ENCODE measurements around the gene AEN. TPM values are rescaled to one million over a fixed set of nuclear protein-coding genes. Genes with fewer than 3 reads are reported as not detected.

The AEN gene
- total RNA-seq, 2 donors from 2014 or later: 64.7 to 76.4 TPM

GRCh38 chr15:88646951-88647350, 25.8 kb downstream of the AEN start:
- H3K27ac ChIP-seq (ENCODE audit: low read depth, low read length): no peak overlapping the region
- no peak overlapping the region for H3K4me3 Mint-ChIP-seq
- H3K4me1 ChIP-seq (ENCODE audit: control insufficient read depth, insufficient read depth, low read length): no peaks in the 10 kb centered on the region
- no peak overlapping the region for H3K4me3 ChIP-seq (ENCODE audit: low read length)
- no peaks in the 10 kb centered on the region for H3K27me3 Mint-ChIP-seq (ENCODE audit: insufficient read depth)
- H3K36me3 Mint-ChIP-seq (ENCODE audit: low read depth): peaks cover 3% of the 10 kb centered on the region
- no peaks in the 10 kb centered on the region for H3K4me1 Mint-ChIP-seq
- H3K36me3 ChIP-seq (ENCODE audit: control insufficient read depth, insufficient read depth, low read length): peaks cover 12% of the 10 kb centered on the region
- H3K27me3 ChIP-seq (ENCODE audit: control insufficient read depth, insufficient read depth, low read length, poor library complexity, severe bottlenecking): no peaks in the 10 kb centered on the region
- no peak for DNase-seq
- H3K9me3 ChIP-seq (ENCODE audit: control insufficient read depth, low read length): no peaks in the 10 kb centered on the region
- H3K9ac ChIP-seq (ENCODE audit: extremely low read depth, low read length, poor library complexity, severe bottlenecking): no peak overlapping the region
- WGBS, 2 experiments (ENCODE audit: insufficient coverage in 1 of 2, insufficient read length in 1 of 2): 93 to 97% methylated on average over 3 to 5 of the region's 5 CpGs
- H3K27ac Mint-ChIP-seq: no peak overlapping the region
- H3K9me3 Mint-ChIP-seq: no peaks in the 10 kb centered on the region
- no peak for TF ChIP-seq CTCF (conservative IDR thresholded peaks at IDR 0.05)

- Histone ChIP-seq H3K4me3 (ENCODE audit: low read length) (no peak overlapping the region), H3K27me3 (ENCODE audit: control insufficient read depth, insufficient read depth, low read length, poor library complexity, severe bottlenecking) (no peaks in the 10 kb centered on the region), H3K9ac (ENCODE audit: extremely low read depth, low read length, poor library complexity, severe bottlenecking) (no peak overlapping the region), H3K4me1 (ENCODE audit: control insufficient read depth, insufficient read depth, low read length) (no peaks in the 10 kb centered on the region), H3K36me3 (ENCODE audit: control insufficient read depth, insufficient read depth, low read length) (peaks cover 12% of the 10 kb centered on the region), H3K9me3 (ENCODE audit: control insufficient read depth, low read length) (no peaks in the 10 kb centered on the region), H3K27ac (ENCODE audit: low read depth, low read length) (no peak overlapping the region)
- WGBS, 2 experiments (ENCODE audit: insufficient coverage in 1 of 2, insufficient read length in 1 of 2): 89 to 92% methylated on average over 7 to 11 of the region's 11 CpGs
- DNase-seq: peak; percentile 42
- no peak overlapping the region for H3K4me3 Mint-ChIP-seq
- H3K9me3 Mint-ChIP-seq: no peaks in the 10 kb centered on the region
- peak overlapping the region; percentile 64 for H3K27ac Mint-ChIP-seq
- H3K27me3 Mint-ChIP-seq (ENCODE audit: insufficient read depth): no peaks in the 10 kb centered on the region
- H3K36me3 Mint-ChIP-seq (ENCODE audit: low read depth): no peaks in the 10 kb centered on the region
- no peak for TF ChIP-seq CTCF (conservative IDR thresholded peaks at IDR 0.05)
- no peaks in the 10 kb centered on the region for H3K4me1 Mint-ChIP-seq
Measured at GRCh38 chr15:88647351-88648105, 26.4 kb downstream of the AEN start.

- no peaks in the 10 kb centered on the region for H3K36me3 Mint-ChIP-seq (ENCODE audit: low read depth)
- Histone ChIP-seq H3K9ac (ENCODE audit: extremely low read depth, low read length, poor library complexity, severe bottlenecking) (no peak overlapping the region), H3K27me3 (ENCODE audit: control insufficient read depth, insufficient read depth, low read length, poor library complexity, severe bottlenecking) (no peaks in the 10 kb centered on the region), H3K27ac (ENCODE audit: low read depth, low read length) (no peak overlapping the region), H3K9me3 (ENCODE audit: control insufficient read depth, low read length) (no peaks in the 10 kb centered on the region), H3K36me3 (ENCODE audit: control insufficient read depth, insufficient read depth, low read length) (peaks cover 11% of the 10 kb centered on the region), H3K4me3 (ENCODE audit: low read length) (no peak overlapping the region), H3K4me1 (ENCODE audit: control insufficient read depth, insufficient read depth, low read length) (no peaks in the 10 kb centered on the region)
- no peaks in the 10 kb centered on the region for H3K27me3 Mint-ChIP-seq (ENCODE audit: insufficient read depth)
- no peaks in the 10 kb centered on the region for H3K9me3 Mint-ChIP-seq
- H3K27ac Mint-ChIP-seq: peak overlapping the region; percentile 53
- no peak overlapping the region for H3K4me3 Mint-ChIP-seq
- H3K4me1 Mint-ChIP-seq: no peaks in the 10 kb centered on the region
- peak; percentile 42 for DNase-seq
- TF ChIP-seq CTCF (conservative IDR thresholded peaks at IDR 0.05): no peak
- WGBS, 2 experiments (ENCODE audit: insufficient coverage in 1 of 2, insufficient read length in 1 of 2): 90 to 93% methylated on average over 10 to 12 of the region's 12 CpGs
Measured at GRCh38 chr15:88648357-88649214, 27.4 kb downstream of the AEN start.
